CD4-positive, alpha-beta memory T cell (primary cell): ENCODE measurements around the gene PDZD4. TPM values are rescaled to one million over a fixed set of nuclear protein-coding genes. Genes with fewer than 3 reads are reported as not detected.

Experiments
- CTCF ChIA-PET: fragments of 350-600 bp; sonication (Branson Sonifier 250); formaldehyde crosslinking; loops from one replicate; lab custom pipeline; 2021; ENCODE audit warnings: inconsistent platforms; ENCODE audit not compliant: partially characterized antibody; lab: Charles Lee
- POLR2A ChIA-PET: fragments of 350-600 bp; sonication (Branson Sonifier 250); formaldehyde crosslinking; loops from one replicate; lab custom pipeline; 2021; ENCODE audit not compliant: partially characterized antibody; lab: Charles Lee
- DNase-seq, 5 donors: peaks; one replicate each; pipeline versions ENCODE4 v3.0.0 to v3.0.0-alpha.2; 2020 to 2022; ENCODE audit warnings: mixed read lengths in 1 of 5
- H3K27ac ChIP-seq: one replicate; pipeline ENCODE4 v1.7.0; 2013; ENCODE audit warnings: low read depth, low read length
- H3K27me3 ChIP-seq: 2 replicates; pipeline ENCODE4 v1.7.0; 2013; ENCODE audit warnings: mild to moderate bottlenecking, low read length, moderate library complexity; ENCODE audit not compliant: insufficient read depth
- H3K36me3 ChIP-seq: 2 replicates; pipeline ENCODE4 v1.7.0; 2013; ENCODE audit warnings: mild to moderate bottlenecking, low read length, moderate library complexity; ENCODE audit not compliant: insufficient read depth
- H3K4me1 ChIP-seq: 2 replicates; pipeline ENCODE4 v1.7.0; 2013; ENCODE audit warnings: mild to moderate bottlenecking, low read length, moderate library complexity; ENCODE audit not compliant: insufficient read depth
- H3K4me3 ChIP-seq, 2 donors: one replicate each; pipeline ENCODE4 v1.7.0; 2013; ENCODE audit warnings: low read length in 2 of 2, mild to moderate bottlenecking in 1 of 2
- H3K9me3 ChIP-seq, 2 donors: one replicate each; pipeline ENCODE4 v1.7.0; 2013; ENCODE audit warnings: low read length in 2 of 2, control low read depth in 1 of 2; ENCODE audit not compliant: control insufficient read depth in 1 of 2
- H3K27ac Mint-ChIP-seq, 7 donors: one replicate each; pipeline ENCODE4 v1.8.0; 2020 to 2021; ENCODE audit warnings: mixed read lengths in 7 of 7, mild to moderate bottlenecking in 6 of 7, inconsistent platforms in 3 of 7, moderate library complexity in 3 of 7
- H3K27me3 Mint-ChIP-seq, 2 donors: one replicate each; pipeline ENCODE4 v1.8.0; 2020 to 2021; ENCODE audit warnings: mixed read lengths in 2 of 2
- H3K36me3 Mint-ChIP-seq, 2 donors: one replicate each; pipeline ENCODE4 v1.8.0; 2020 to 2021; ENCODE audit warnings: mixed read lengths in 2 of 2, inconsistent platforms in 1 of 2, mild to moderate bottlenecking in 1 of 2
- H3K4me1 Mint-ChIP-seq, 4 donors: one replicate each; pipeline ENCODE4 v1.8.0; 2020 to 2021; ENCODE audit warnings: mixed read lengths in 4 of 4, mild to moderate bottlenecking in 1 of 4
- H3K4me3 Mint-ChIP-seq, 8 donors: one replicate each; pipeline ENCODE4 v1.8.0; 2020 to 2021; ENCODE audit warnings: mixed read lengths in 8 of 8, mild to moderate bottlenecking in 7 of 8, moderate library complexity in 6 of 8, inconsistent platforms in 3 of 8
- H3K9me3 Mint-ChIP-seq, 8 donors: one replicate each; pipeline ENCODE4 v1.8.0; 2020 to 2021; ENCODE audit warnings: mixed read lengths in 8 of 8, mild to moderate bottlenecking in 5 of 8, inconsistent platforms in 3 of 8, moderate library complexity in 1 of 8
- intact Hi-C: fragments of 100-400 bp; cut with micrococcal nuclease; formaldehyde crosslinking; loops from one replicate; pipeline ENCODE4 v1.15.1; 2023
- polyA plus RNA-seq, 2 donors: library from polyadenylated mRNA; unstranded; fragments of 300-500 nt; fragmentation: Illumina TruSeq; gene quantifications; one replicate each; pipeline ENCODE4 v1.2.3, GENCODE V29; 2021
- total RNA-seq, 2 experiments: library from RNA; stranded (reverse); gene quantifications; one replicate each; pipeline ENCODE4 v1.2.3, GENCODE V29; 2021

Gene PDZD4
- total and polyA plus RNA-seq, 4 experiments from 2014 or later: 0.47 to 5.0 (median 3.5) TPM

- H3K27ac ChIP-seq: no peak overlapping the region
- CTCF ChIA-PET: no interaction called here
- no peak overlapping the region for H3K4me3 Mint-ChIP-seq
These were observed 40.5 kb upstream of the PDZD4 start for GRCh38 chrX:153870791-153871360.

DNA sequence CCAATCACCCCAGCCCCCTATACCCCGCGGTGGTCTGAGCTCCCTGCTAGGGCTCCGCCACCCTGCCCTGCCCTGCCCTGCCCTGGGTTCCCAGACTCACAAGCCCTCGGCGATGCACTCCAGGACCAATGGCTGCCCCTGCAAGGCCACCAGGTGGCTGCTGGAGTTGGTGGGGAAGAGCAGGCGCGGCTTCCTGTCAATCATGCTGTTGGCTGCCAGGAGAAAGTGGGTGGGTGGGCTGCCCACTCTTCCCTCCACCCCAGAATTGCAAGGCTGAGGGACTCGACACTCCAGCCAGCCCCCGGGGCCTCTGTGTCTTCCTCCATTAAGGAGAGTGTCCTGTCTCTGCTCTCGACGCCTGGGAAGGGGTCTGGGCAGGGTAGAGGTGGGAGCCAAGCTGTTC lies 39.9 kb upstream of the PDZD4 start:
- H3K27ac Mint-ChIP-seq: no peak overlapping the region

More at GRCh38 chrX:153870791-153871360, 40.5 kb upstream of the PDZD4 start:
- POLR2A ChIA-PET: no interaction called here
- no peaks in the 10 kb centered on the region for H3K27me3 ChIP-seq
- H3K27me3 Mint-ChIP-seq: peaks cover 0 to 5% of the 10 kb centered on the region in 2 donors
- no peak for DNase-seq
- no peaks in the 10 kb centered on the region for H3K36me3 ChIP-seq
- H3K9me3 ChIP-seq: no peaks in the 10 kb centered on the region
- H3K4me3 ChIP-seq: no peak overlapping the region
- no peak overlapping the region for H3K27ac Mint-ChIP-seq
- peaks cover 0 to 8% (median 1%) of the 10 kb centered on the region in 4 donors for H3K4me1 Mint-ChIP-seq
- H3K9me3 Mint-ChIP-seq: no peaks in the 10 kb centered on the region
- H3K36me3 Mint-ChIP-seq: no peaks in the 10 kb centered on the region
- H3K4me1 ChIP-seq: no peaks in the 10 kb centered on the region
- intact Hi-C loops: no loop called here

DNA sequence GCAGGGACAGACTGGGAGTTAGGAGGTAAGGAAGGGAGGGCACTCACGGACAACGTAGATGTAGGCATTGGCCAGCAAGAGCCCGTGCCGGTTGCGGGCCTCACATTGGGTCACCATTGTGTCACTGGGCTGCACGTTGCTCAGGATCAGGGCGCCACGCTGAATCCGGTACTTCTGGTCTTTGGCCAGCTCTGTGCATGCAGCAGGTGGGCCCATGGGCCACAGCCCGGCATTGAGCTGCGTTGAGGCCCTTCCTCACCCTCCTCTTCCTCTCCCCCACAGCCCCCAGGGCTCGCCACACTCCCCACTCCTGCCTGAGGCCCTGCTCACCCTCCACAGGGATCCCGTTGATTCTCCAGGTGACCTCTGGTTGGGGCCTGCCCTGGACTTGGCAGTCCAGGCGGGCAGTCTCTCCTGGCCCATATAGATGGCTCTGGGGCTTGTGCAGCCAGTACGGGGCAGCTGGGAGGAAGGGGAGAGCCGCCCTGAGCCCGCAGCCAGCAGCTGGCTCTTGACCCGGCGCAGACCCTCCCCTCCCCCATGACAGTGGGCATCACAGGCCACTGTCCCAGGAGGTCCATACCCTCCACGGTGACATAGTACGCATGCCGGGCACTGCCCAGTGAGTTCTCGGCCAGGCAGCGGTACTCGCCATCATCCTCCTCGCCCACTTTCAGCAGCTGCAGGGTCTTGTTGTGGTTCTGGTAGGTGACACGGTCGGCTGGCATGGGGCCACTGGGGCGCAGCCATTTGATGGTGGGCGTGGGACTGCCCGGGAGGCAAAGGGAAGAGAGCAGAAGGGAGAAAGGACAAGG lies 39.3 kb upstream of the PDZD4 start:
- DNase-seq: no peak
- Mint-ChIP-seq H3K27ac (no peak overlapping the region), H3K9me3 (no peaks in the 10 kb centered on the region), H3K4me1 (peaks cover 0 to under 1% (median under 1%) of the 10 kb centered on the region in 4 donors), H3K27me3 (peaks cover 0 to under 1% of the 10 kb centered on the region in 2 donors), H3K4me3 (no peak overlapping the region), H3K36me3 (no peaks in the 10 kb centered on the region)
- POLR2A ChIA-PET: no interaction called here
- no peaks in the 10 kb centered on the region for H3K9me3 ChIP-seq
- H3K27me3 ChIP-seq: no peaks in the 10 kb centered on the region
- intact Hi-C loops: no loop called here
- H3K27ac ChIP-seq: no peak overlapping the region
- CTCF ChIA-PET: no interaction called here
- no peaks in the 10 kb centered on the region for H3K36me3 ChIP-seq
- H3K4me3 ChIP-seq: no peak overlapping the region
- no peaks in the 10 kb centered on the region for H3K4me1 ChIP-seq

More for the DNA sequence above, 39.9 kb upstream of the PDZD4 start:
- Histone ChIP-seq H3K27ac (no peak overlapping the region), H3K9me3 (no peaks in the 10 kb centered on the region), H3K27me3 (no peaks in the 10 kb centered on the region), H3K36me3 (no peaks in the 10 kb centered on the region), H3K4me3 (no peak overlapping the region), H3K4me1 (no peaks in the 10 kb centered on the region)
- Mint-ChIP-seq H3K4me1 (peaks cover 0 to 7% (median 1%) of the 10 kb centered on the region in 4 donors), H3K27me3 (peaks cover 0 to 3% of the 10 kb centered on the region in 2 donors), H3K36me3 (no peaks in the 10 kb centered on the region), H3K4me3 (no peak overlapping the region), H3K9me3 (no peaks in the 10 kb centered on the region)
- no peak for DNase-seq
- intact Hi-C loops: no loop called here
- ChIA-PET POLR2A (no interaction called here), CTCF (no interaction called here)

DNA sequence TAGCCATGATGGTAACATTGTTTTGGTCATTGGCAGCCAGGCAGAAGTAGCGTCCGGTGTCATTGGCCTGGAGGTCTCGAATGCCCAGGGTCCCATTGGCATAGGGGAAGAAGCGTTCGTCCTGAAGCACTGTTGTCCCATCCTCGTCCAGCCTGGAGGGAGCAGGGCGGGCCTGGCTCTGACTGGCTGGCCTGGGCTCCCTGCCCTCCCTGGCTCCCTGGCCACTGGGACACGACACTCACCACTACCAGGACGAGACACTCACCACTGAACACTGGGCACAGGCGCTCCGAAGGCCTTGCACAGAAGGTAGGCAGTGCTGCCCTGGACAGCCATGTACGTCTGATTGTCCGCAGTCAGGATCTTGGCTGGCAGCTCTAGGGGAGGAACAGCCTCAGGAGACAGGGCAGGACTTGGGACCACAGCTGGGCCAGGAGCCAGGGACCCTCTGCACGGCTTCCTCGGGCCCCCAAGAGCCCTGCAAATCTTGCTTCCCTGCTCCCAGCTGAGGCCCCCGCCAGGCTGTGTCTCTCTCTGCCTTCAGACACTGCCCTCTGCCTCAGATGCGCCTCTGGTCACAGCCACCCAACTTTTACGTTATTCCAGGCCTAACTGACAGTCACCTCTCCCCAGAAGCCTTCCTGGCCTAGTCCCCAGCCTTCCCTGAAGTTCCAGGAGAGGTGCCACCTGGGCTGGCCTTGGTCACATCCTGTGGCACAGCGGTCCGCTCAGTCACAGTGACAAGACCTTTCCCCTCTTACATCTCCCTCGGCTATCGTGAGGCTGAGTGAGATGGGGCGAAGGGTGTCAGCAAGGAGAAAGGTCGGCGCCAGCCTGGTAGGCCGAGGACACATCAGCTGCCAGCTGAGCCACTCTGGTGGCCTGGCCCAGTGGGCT lies 38.5 kb upstream of the PDZD4 start:
- H3K27me3 Mint-ChIP-seq: no peaks in the 10 kb centered on the region
- no peak overlapping the region for H3K4me3 ChIP-seq
- H3K9me3 Mint-ChIP-seq: no peaks in the 10 kb centered on the region
- H3K9me3 ChIP-seq: no peaks in the 10 kb centered on the region
- H3K36me3 ChIP-seq: no peaks in the 10 kb centered on the region
- H3K27ac Mint-ChIP-seq: no peak overlapping the region
- H3K36me3 Mint-ChIP-seq: no peaks in the 10 kb centered on the region
- H3K4me1 Mint-ChIP-seq: no peaks in the 10 kb centered on the region
- intact Hi-C loops: no loop called here
- H3K27me3 ChIP-seq: no peaks in the 10 kb centered on the region
- POLR2A ChIA-PET: no interaction called here
- no peaks in the 10 kb centered on the region for H3K4me1 ChIP-seq
- CTCF ChIA-PET: no interaction called here
- no peak for DNase-seq
- no peak overlapping the region for H3K27ac ChIP-seq
- no peak overlapping the region for H3K4me3 Mint-ChIP-seq

DNA sequence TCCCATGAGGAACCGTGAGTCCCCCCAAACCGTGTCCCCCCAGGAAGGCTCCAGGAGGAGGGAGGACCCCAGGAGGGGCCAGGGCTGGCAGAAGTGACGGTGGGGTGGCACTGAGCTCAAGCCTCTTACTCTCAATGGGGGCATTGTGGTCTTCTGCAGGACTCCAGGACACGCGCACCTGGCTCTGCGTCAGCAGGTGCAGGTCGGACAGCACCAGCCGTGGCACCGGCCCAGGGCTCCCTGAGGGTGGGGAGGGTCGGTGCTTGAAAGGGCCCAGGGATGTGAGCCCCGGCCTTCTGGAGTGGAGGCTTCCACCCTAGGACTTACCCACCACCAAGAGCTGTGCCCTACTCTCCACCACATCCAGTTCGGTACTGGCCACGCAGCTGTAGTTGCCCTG lies 37.3 kb upstream of the PDZD4 start:
- no peaks in the 10 kb centered on the region for H3K27me3 ChIP-seq
- H3K9me3 ChIP-seq: no peaks in the 10 kb centered on the region
- ChIA-PET POLR2A (no interaction called here), CTCF (no interaction called here)
- intact Hi-C loops: no loop called here
- H3K9me3 Mint-ChIP-seq: no peaks in the 10 kb centered on the region
- H3K27ac Mint-ChIP-seq: no peak overlapping the region
- H3K36me3 Mint-ChIP-seq: no peaks in the 10 kb centered on the region
- H3K36me3 ChIP-seq: no peaks in the 10 kb centered on the region
- H3K4me3 Mint-ChIP-seq: no peak overlapping the region
- no peak overlapping the region for H3K4me3 ChIP-seq
- DNase-seq: no peak
- H3K4me1 ChIP-seq: no peaks in the 10 kb centered on the region
- H3K27ac ChIP-seq: no peak overlapping the region
- H3K27me3 Mint-ChIP-seq: no peaks in the 10 kb centered on the region
- H3K4me1 Mint-ChIP-seq: no peaks in the 10 kb centered on the region

- H3K36me3 ChIP-seq: no peaks in the 10 kb centered on the region
- Mint-ChIP-seq H3K9me3 (no peaks in the 10 kb centered on the region), H3K4me3 (no peak overlapping the region), H3K36me3 (no peaks in the 10 kb centered on the region), H3K27ac (no peak overlapping the region), H3K27me3 (no peaks in the 10 kb centered on the region), H3K4me1 (no peaks in the 10 kb centered on the region)
- intact Hi-C loops: no loop called here
- ChIA-PET CTCF (no interaction called here), POLR2A (no interaction called here)
- no peaks in the 10 kb centered on the region for H3K9me3 ChIP-seq
- no peaks in the 10 kb centered on the region for H3K4me1 ChIP-seq
- no peak overlapping the region for H3K4me3 ChIP-seq
- H3K27me3 ChIP-seq: no peaks in the 10 kb centered on the region
- DNase-seq: no peak
- no peak overlapping the region for H3K27ac ChIP-seq
These were observed 36.8 kb upstream of the PDZD4 start for GRCh38 chrX:153867139-153867538.
